Testis (tissue), 2 donors: ENCODE data around the gene TEKT3.

Source experiments
- CTCF ChIP-seq, 3 experiments: fragments of 450-650 bp in 2 of 3; fragments of 200-600 bp in 1 of 3; sonication (generic) in 1 of 3; IDR thresholded peaks; one replicate each; pipeline ENCODE4 v1.5.1; 2016 to 2019; ENCODE audit warnings: antibody characterized with exemption in 3 of 3, mild to moderate bottlenecking in 2 of 3, moderate library complexity in 1 of 3
- POLR2A ChIP-seq: fragments of 450-650 bp; IDR thresholded peaks from one replicate; pipeline ENCODE4 v1.6.1; 2017; ENCODE audit warnings: antibody characterized with exemption, mild to moderate bottlenecking, moderate library complexity

GRCh38 chr17:15309793-15310192 is 31.6 kb downstream of the TEKT3 start:
- TF ChIP-seq POLR2A (no peak), CTCF (IDR thresholded peaks at IDR 0.05) (no peak)
